Skeletal muscle satellite cell (primary cell): ENCODE results near the gene URAD.

Experiments
- H3K27me3 ChIP-seq: 2 replicates; pipeline ENCODE4 v1.7.0; 2013; ENCODE audit warnings: low read length; ENCODE audit not compliant: control insufficient read depth, insufficient read depth
- H3K36me3 ChIP-seq: 2 replicates; pipeline ENCODE4 v1.7.0; 2013; ENCODE audit warnings: mild to moderate bottlenecking, control low read depth, low read length; ENCODE audit not compliant: insufficient read depth
- H3K4me1 ChIP-seq: 2 replicates; pipeline ENCODE4 v1.7.0; 2013; ENCODE audit warnings: low read length; ENCODE audit not compliant: control insufficient read depth, insufficient read depth
- H3K4me2 ChIP-seq: 2 replicates; pipeline ENCODE4 v1.7.0; 2013; ENCODE audit warnings: mild to moderate bottlenecking, low read length
- H3K4me3 ChIP-seq: 2 replicates; pipeline ENCODE4 v1.7.0; 2013; ENCODE audit warnings: low read length
- H3K9ac ChIP-seq: 2 replicates; pipeline ENCODE4 v1.7.0; 2013; ENCODE audit warnings: mild to moderate bottlenecking, low read depth, low read length, moderate library complexity
- H3K9me3 ChIP-seq: replicated peaks from 2 replicates; pipeline ENCODE4 v1.7.0; 2013; ENCODE audit warnings: mild to moderate bottlenecking, control low read depth, low read length

URAD gene

GRCh38 chr13:27976362-27977091 lies 12.0 kb downstream of the URAD start:
- peaks cover 94% of the 10 kb centered on the region for H3K27me3 ChIP-seq
- H3K4me1 ChIP-seq, result no peaks in the 10 kb centered on the region
- no peak overlapping the region for H3K4me3 ChIP-seq
- no peak overlapping the region for H3K9ac ChIP-seq
- H3K9me3 ChIP-seq, result no peaks in the 10 kb centered on the region
- H3K4me2 ChIP-seq, result no peak overlapping the region
- no peaks in the 10 kb centered on the region for H3K36me3 ChIP-seq

DNA sequence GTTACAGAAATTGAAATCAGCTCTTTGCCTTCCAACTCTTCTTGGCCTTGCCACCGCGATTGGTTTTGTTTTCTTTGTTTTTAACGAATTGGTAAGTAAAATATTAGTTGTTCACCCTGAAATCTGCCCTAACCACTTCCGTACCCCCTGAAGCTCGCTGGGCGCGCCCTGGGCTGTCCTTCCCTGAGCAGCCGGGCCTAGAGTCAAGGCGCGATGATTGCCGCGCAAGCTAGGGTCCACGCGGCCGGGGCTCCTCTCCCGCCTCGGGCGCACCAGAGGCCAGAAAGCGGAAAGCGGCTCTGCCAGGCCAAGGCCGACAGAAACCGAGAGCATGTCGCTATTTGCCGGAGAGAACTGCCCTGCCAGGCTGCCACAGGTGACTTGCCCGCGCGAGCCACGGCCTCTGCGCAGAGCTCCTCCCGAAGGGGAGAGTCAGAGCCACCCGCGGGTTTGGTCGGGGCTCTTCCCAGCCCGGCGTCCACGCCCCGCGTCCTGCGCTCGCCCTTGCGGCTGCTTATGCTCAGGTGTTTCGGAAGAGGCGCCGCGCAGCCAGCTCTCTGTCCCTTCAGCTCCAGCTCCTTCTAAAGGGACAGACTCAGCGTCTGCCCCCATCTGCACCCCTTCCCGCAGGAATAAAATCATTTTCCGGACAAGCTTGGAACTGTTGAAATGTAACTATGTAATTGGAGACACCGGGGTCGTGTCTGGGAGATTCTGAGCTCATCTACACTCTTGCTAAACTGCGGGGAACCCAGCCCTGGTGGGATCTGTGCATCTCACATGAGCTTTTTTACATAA lies 12.7 kb downstream of the URAD start:
- Histone ChIP-seq H3K4me1 (no peaks in the 10 kb centered on the region), H3K27me3 (peaks cover 94% of the 10 kb centered on the region)

GRCh38 chr13:27973961-27974662 lies 14.4 kb downstream of the URAD start:
- no peak overlapping the region for H3K4me3 ChIP-seq
- no peaks in the 10 kb centered on the region for H3K4me1 ChIP-seq
- peaks cover 94% of the 10 kb centered on the region for H3K27me3 ChIP-seq
- H3K9me3 ChIP-seq, result no peaks in the 10 kb centered on the region
- H3K9ac ChIP-seq, result no peak overlapping the region
- H3K4me2 ChIP-seq, result no peak overlapping the region
- H3K36me3 ChIP-seq, result no peaks in the 10 kb centered on the region

More for the DNA sequence above, 12.7 kb downstream of the URAD start:
- Histone ChIP-seq H3K36me3 (no peaks in the 10 kb centered on the region), H3K4me2 (no peak overlapping the region), H3K4me3 (no peak overlapping the region), H3K9ac (no peak overlapping the region), H3K9me3 (no peaks in the 10 kb centered on the region)

DNA sequence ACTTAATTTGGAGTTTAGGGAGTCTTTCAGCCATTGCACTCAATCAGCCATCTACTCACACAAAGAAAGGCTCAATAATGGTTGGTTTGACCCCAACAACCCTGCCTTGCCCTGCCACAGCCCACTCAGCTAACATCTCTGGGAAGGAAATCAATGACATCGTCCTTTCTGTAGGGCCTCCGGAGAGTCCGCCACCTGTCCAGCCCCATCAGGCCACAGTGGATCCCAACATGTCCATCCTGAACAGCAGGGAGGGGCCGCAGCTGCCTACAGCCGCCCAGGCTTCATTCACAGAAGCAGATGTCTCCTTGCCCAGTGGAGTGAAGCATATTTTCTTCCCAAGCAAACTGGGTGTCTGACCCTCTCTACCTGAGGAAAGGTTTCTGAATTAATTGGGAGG lies 15.2 kb downstream of the URAD start:
- H3K36me3 ChIP-seq, result no peaks in the 10 kb centered on the region
- no peaks in the 10 kb centered on the region for H3K4me1 ChIP-seq
- no peaks in the 10 kb centered on the region for H3K9me3 ChIP-seq
- H3K4me3 ChIP-seq, result no peak overlapping the region
- H3K9ac ChIP-seq, result no peak overlapping the region
- H3K4me2 ChIP-seq, result no peak overlapping the region
- peaks cover 95% of the 10 kb centered on the region for H3K27me3 ChIP-seq

DNA sequence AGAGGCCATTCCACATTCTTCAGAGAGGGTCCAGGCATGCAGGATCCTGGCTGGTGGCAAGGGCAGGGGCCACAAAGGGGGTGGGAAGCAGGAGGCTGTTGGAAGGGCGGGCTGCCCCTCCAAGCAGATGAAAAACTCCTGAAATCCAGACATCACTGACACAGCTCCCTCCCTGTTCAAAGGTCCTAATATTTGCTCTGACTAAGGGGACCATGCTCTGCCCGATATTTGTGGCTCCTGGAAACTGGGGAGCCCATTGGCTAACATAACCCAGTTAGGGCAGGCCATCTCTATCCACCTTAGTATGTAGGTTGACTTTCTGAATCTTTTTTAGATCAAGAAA lies 16.0 kb downstream of the URAD start:
- no peaks in the 10 kb centered on the region for H3K9me3 ChIP-seq
- no peaks in the 10 kb centered on the region for H3K4me1 ChIP-seq
- no peak overlapping the region for H3K4me3 ChIP-seq
- no peak overlapping the region for H3K9ac ChIP-seq
- H3K4me2 ChIP-seq, result no peak overlapping the region
- no peaks in the 10 kb centered on the region for H3K36me3 ChIP-seq
- peaks cover 98% of the 10 kb centered on the region for H3K27me3 ChIP-seq

DNA sequence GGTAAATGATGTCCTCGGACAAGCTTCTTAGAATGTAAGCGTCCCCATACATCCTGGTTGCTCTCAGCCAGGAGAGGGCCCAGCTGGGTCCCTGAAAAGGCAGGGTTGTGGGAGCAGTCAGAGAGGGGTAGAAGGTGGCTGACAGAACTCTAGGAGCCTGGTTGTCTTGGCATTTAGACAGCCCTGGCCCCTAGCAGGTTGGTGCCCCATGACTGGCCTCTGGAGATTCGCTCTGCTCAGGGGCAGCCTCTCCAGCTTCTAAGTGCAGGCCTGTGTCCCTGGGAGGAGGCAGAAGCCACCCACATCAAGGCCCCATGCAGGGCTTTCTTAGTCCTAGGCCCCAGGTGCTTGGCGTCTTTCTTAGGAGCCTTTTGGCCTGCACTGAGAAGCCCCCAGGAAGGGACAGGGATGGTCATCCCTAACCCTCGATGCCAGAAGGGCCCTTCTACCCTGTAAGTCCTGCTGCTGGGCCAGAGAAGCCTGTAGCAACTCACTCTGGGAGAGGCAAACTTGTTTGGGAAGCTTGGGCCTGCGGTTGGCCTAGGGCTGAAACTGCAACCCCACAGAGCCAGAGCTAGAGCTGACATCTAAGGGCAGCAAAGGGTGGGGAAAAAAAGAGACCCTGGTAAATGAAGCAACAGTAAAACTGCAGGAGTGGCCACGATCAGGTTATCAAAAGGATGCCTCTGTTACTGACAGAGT lies 16.6 kb downstream of the URAD start:
- H3K9ac ChIP-seq, result no peak overlapping the region
- no peaks in the 10 kb centered on the region for H3K9me3 ChIP-seq
- H3K27me3 ChIP-seq, result peaks cover 98% of the 10 kb centered on the region
- H3K4me1 ChIP-seq, result no peaks in the 10 kb centered on the region
- no peaks in the 10 kb centered on the region for H3K36me3 ChIP-seq
- no peak overlapping the region for H3K4me2 ChIP-seq
- H3K4me3 ChIP-seq, result no peak overlapping the region

GRCh38 chr13:27971236-27971645 lies 17.3 kb downstream of the URAD start:
- H3K9me3 ChIP-seq, result no peaks in the 10 kb centered on the region
- H3K36me3 ChIP-seq, result no peaks in the 10 kb centered on the region
- H3K27me3 ChIP-seq, result peaks cover 98% of the 10 kb centered on the region
- H3K4me1 ChIP-seq, result no peaks in the 10 kb centered on the region
- no peak overlapping the region for H3K9ac ChIP-seq
- no peak overlapping the region for H3K4me3 ChIP-seq
- no peak overlapping the region for H3K4me2 ChIP-seq

DNA sequence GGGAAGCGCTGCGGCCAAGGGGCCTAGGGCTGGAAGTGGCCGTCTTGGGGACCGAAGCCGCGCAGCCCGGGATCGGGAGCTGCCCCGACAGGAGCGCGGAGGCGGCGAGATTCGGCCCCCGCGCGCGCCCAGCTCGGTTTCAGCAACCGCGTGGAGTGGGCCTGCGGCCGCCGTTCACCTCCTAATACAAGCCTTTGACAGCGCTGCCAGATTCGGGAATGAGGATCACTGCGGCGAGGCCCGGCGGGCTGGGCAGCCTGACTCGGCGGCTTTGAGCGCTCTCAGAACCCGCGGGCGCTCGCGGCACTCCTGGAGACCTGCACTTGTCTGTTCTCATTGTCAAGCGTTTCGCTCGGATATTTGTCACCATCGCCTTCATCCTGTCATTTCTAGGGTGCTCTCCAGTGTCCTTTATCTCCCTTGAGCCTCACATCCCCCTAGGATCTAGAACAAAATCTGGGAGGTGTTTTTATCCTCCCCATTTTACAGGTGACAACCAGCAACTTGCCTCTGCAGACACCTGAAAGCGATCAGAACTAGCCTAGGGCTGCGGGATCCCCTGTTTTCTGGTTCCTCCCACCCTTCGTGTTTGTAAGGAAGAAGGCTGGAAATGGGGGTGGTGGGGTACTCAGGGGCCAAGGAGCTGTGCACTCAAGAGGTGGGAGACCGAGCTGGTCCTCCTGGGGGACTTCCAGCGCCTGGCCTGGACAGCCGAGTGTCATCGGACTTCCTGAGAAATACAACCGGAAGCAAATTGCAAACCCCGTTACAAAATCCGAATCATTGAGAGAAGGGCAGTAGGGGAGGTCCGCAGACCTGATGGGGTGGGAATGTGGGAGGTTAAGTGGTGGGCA lies 17.9 kb downstream of the URAD start:
- Histone ChIP-seq H3K9me3 (no peaks in the 10 kb centered on the region), H3K4me3 (no peak overlapping the region), H3K4me2 (no peak overlapping the region), H3K36me3 (no peaks in the 10 kb centered on the region), H3K4me1 (no peaks in the 10 kb centered on the region), H3K9ac (no peak overlapping the region), H3K27me3 (peaks cover 98% of the 10 kb centered on the region)

DNA sequence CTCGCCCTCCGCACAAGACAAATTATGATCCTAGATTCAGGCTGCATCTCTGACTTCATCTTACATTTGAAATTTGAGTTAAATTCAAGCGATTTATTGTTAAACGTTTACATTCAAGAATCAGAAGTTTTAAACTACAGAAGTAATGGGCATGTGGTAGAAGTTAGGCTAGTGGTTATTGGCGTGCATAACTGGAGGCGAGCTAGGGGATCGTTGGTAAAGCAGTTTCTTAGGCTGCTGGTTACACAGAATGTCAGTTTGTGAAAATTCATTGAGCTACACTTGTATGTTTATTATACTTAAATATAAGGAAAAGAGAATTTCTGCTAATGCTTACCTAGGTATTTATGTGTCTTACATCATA lies 18.6 kb downstream of the URAD start:
- no peak overlapping the region for H3K4me2 ChIP-seq
- no peak overlapping the region for H3K9ac ChIP-seq
- H3K36me3 ChIP-seq, result no peaks in the 10 kb centered on the region
- no peaks in the 10 kb centered on the region for H3K9me3 ChIP-seq
- no peaks in the 10 kb centered on the region for H3K4me1 ChIP-seq
- H3K4me3 ChIP-seq, result no peak overlapping the region
- H3K27me3 ChIP-seq, result peaks cover 99% of the 10 kb centered on the region

- no peak within 1 kb of the TSS for H3K4me2 ChIP-seq
- no peaks in the 10 kb centered on the region for H3K4me1 ChIP-seq
- no peaks in the 10 kb centered on the region for H3K36me3 ChIP-seq
- no peak within 1 kb of the TSS for H3K4me3 ChIP-seq
- H3K9me3 ChIP-seq, result no peaks in the 10 kb centered on the region
- no peak within 1 kb of the TSS for H3K9ac ChIP-seq
- H3K27me3 ChIP-seq, result peaks cover 98% of the 10 kb centered on the region
Measured at GRCh38 chr13:27969082-27969865, 19.2 kb downstream of the URAD start, which contains the start of gene CDX2. Gene CDX2, minus strand, starts transcription at chr13:27969315. Its CDS starts 309 bp downstream, at chr13:27969006.
